B cell (primary cell): Measurements from ENCODE around the gene SCGB2B2. TPM values are rescaled to one million over a fixed set of nuclear protein-coding genes. Genes with fewer than 3 reads are reported as not detected.

Source experiments
- ATAC-seq: fragments of 200-7000 bp; cut with Tn5 transposase; one replicate; pipeline ENCODE4 v1.10.0; 2021; ENCODE audit warnings: low read depth, mild to moderate bottlenecking, moderate number of reproducible peaks, moderate library complexity
- CTCF ChIA-PET: fragments of 350-600 bp; sonication (Branson Sonifier 250); formaldehyde crosslinking; loops from one replicate; lab custom pipeline; 2021; ENCODE audit warnings: antibody characterized with exemption, inconsistent platforms; lab: Charles Lee
- POLR2A ChIA-PET: fragments of 350-600 bp; sonication (Branson Sonifier 250); formaldehyde crosslinking; loops from one replicate; lab custom pipeline; 2021; ENCODE audit warnings: antibody characterized with exemption; lab: Charles Lee
- DNase-seq: peaks from one replicate; pipeline ENCODE4 v3.0.0; 2013
- H2AFZ ChIP-seq: 2 replicates; pipeline ENCODE4 v1.6.1; 2012; ENCODE audit warnings: mild to moderate bottlenecking, low read depth, low read length; ENCODE audit not compliant: insufficient read depth, poor library complexity, severe bottlenecking
- H3K27ac ChIP-seq, 2 donors: 1 replicate in 1 of 2; 2 replicates in 1 of 2; pipeline ENCODE4 v1.5.1; 2012 to 2013; ENCODE audit warnings: low read length in 2 of 2, mild to moderate bottlenecking in 2 of 2, moderate library complexity in 1 of 2
- H3K27me3 ChIP-seq, 4 experiments: fragments of 200-600 bp in 1 of 4; sonication (generic) in 1 of 4; replicated peaks in 1 of 4; 1 replicate in 2 of 4; 2 replicates in 2 of 4; pipeline versions ENCODE4 v1.6.1 to v1.7.0; 2013 to 2016; ENCODE audit warnings: low read length in 3 of 4, mild to moderate bottlenecking in 2 of 4, mixed read lengths in 1 of 4, moderate library complexity in 1 of 4; ENCODE audit not compliant: insufficient read depth in 4 of 4, control insufficient read depth in 3 of 4; ENCODE audit errors: control extremely low read depth in 1 of 4
- H3K36me3 ChIP-seq, 2 experiments: replicated peaks in 1 of 2; 1 replicate in 1 of 2; 2 replicates in 1 of 2; pipeline versions ENCODE4 v1.6.1 to v1.7.1; 2013; ENCODE audit warnings: low read length in 1 of 2; ENCODE audit not compliant: insufficient read depth in 2 of 2, control insufficient read depth in 1 of 2; ENCODE audit errors: control extremely low read depth in 1 of 2, extremely low read depth in 1 of 2
- H3K4me1 ChIP-seq, 2 donors: fragments of 200-600 bp in 1 of 2; sonication (generic) in 1 of 2; 1 replicate in 1 of 2; 2 replicates in 1 of 2; pipeline versions ENCODE4 v1.5.1 to v1.6.1; 2013 to 2017; ENCODE audit warnings: low read length in 2 of 2; ENCODE audit not compliant: control insufficient read depth in 2 of 2, insufficient read depth in 2 of 2
- H3K4me2 ChIP-seq: replicated peaks from 2 replicates; pipeline ENCODE3; 2012; ENCODE audit warnings: mild to moderate bottlenecking, low read depth, low read length; ENCODE audit not compliant: poor library complexity, severe bottlenecking
- H3K4me3 ChIP-seq, 5 experiments: fragments of 200-600 bp in 1 of 5; sonication (generic) in 1 of 5; 1 replicate in 3 of 5; 2 replicates in 2 of 5; pipeline versions ENCODE4 v1.5.1 to v1.7.0; 2011 to 2016; ENCODE audit warnings: low read length in 4 of 5, mild to moderate bottlenecking in 4 of 5, low read depth in 2 of 5, control low read depth in 1 of 5, moderate library complexity in 1 of 5; ENCODE audit not compliant: insufficient read depth in 1 of 5; ENCODE audit errors: control extremely low read depth in 1 of 5, extremely low read depth in 1 of 5
- H3K79me2 ChIP-seq: fragments of 200-600 bp; sonication (generic); one replicate; pipeline ENCODE4 v1.6.0; 2016; ENCODE audit warnings: low read length; ENCODE audit not compliant: control insufficient read depth, insufficient read depth
- H3K9ac ChIP-seq: fragments of 200-600 bp; sonication (generic); 2 replicates; pipeline ENCODE4 v1.6.1; 2017; ENCODE audit warnings: mild to moderate bottlenecking, low read length, moderate library complexity
- H3K9me3 ChIP-seq, 3 donors: one replicate each; pipeline versions ENCODE4 v1.6.1 to v1.7.1; 2013; ENCODE audit warnings: low read length in 2 of 3; ENCODE audit not compliant: control insufficient read depth in 2 of 3, insufficient read depth in 1 of 3; ENCODE audit errors: control extremely low read depth in 1 of 3
- H4K20me1 ChIP-seq: 2 replicates; pipeline ENCODE4 v1.6.0; 2012; ENCODE audit warnings: mild to moderate bottlenecking, low read length; ENCODE audit not compliant: insufficient read depth, control insufficient read depth, poor library complexity, severe bottlenecking
- H3K27ac Mint-ChIP-seq: one replicate; pipeline ENCODE4 v1.8.0; 2021; ENCODE audit warnings: mixed read lengths
- H3K27me3 Mint-ChIP-seq: one replicate; pipeline ENCODE4 v1.8.0; 2021; ENCODE audit warnings: mixed read lengths
- H3K4me1 Mint-ChIP-seq: one replicate; pipeline ENCODE4 v1.8.0; 2021; ENCODE audit warnings: mixed read lengths
- H3K4me3 Mint-ChIP-seq: one replicate; pipeline ENCODE4 v1.8.0; 2021; ENCODE audit warnings: mixed read lengths
- H3K9me3 Mint-ChIP-seq: one replicate; pipeline ENCODE4 v1.8.0; 2022; ENCODE audit warnings: mixed read lengths; ENCODE audit not compliant: insufficient read depth
- CTCF ChIP-seq: fragments of 200-600 bp; IDR thresholded peaks from one replicate; pipeline ENCODE4 v1.8.0; 2022; ENCODE audit warnings: antibody characterized with exemption, mild to moderate bottlenecking
- EZH2 ChIP-seq: IDR thresholded peaks from 2 replicates; pipeline ENCODE4 v1.6.1; 2012; ENCODE audit warnings: borderline replicate concordance, low read depth, mild to moderate bottlenecking, moderate library complexity, low read length; ENCODE audit not compliant: insufficient read depth, poor library complexity, severe bottlenecking
- WGBS: methylation state at CpG from one replicate; pipeline ENCODE4 v1.1.5; 2013; ENCODE audit warnings: missing lambda C conversion rate; ENCODE audit not compliant: insufficient coverage; 5-methylcytosine and 5-hydroxymethylcytosine counted together
- intact Hi-C: fragments of 100-400 bp; cut with micrococcal nuclease; formaldehyde crosslinking; loops from one replicate; pipeline ENCODE4 v1.10.0; 2022
- polyA plus RNA-seq: library from polyadenylated mRNA; depleted of rRNA; stranded (reverse); fragments of >200 nt; gene quantifications from 2 replicates; pipeline ENCODE4 v1.2.3, GENCODE V29; 2012
- total RNA-seq, 2 donors: library from RNA; stranded (reverse); fragments of 120-200 nt in 1 of 2; gene quantifications; 1 replicate in 1 of 2; 2 replicates in 1 of 2; pipeline versions ENCODE4 v1.2.3 to v1.2.4, GENCODE V29; 2013 to 2022

Gene SCGB2B2
- total and polyA plus RNA-seq, 2 donors (not counting 1 experiment from before 2014, with no cell fraction given) = 0.21 to 0.91 TPM

- intact Hi-C loops = no loop called here
- no peak overlapping the region for H3K4me3 Mint-ChIP-seq
Measured at GRCh38 chr19:34655651-34656050, 21.3 kb downstream of the SCGB2B2 start.

GRCh38 chr19:34654796-34655195 lies 22.2 kb downstream of the SCGB2B2 start:
- no peaks in the 10 kb centered on the region for H4K20me1 ChIP-seq

More at GRCh38 chr19:34655651-34656050, 21.3 kb downstream of the SCGB2B2 start:
- no peak for DNase-seq
- no peak for TF ChIP-seq EZH2
- TF ChIP-seq CTCF = no peak
- POLR2A ChIA-PET = no interaction called here
- Histone ChIP-seq H3K4me2 (no peak overlapping the region), H3K27me3 (peaks cover 0 to 3% (median 0%) of the 10 kb centered on the region in 4 experiments), H3K27ac (no peak overlapping the region), H3K79me2 (no peaks in the 10 kb centered on the region), H3K4me3 (no peak overlapping the region), H3K4me1 (no peaks in the 10 kb centered on the region), H2AFZ (no peak overlapping the region), H4K20me1 (no peaks in the 10 kb centered on the region), H3K36me3 (no peaks in the 10 kb centered on the region), H3K9ac (no peak overlapping the region), H3K9me3 (peaks cover 3 to 4% (median 3%) of the 10 kb centered on the region in 3 donors)
- Mint-ChIP-seq H3K27me3 (peaks cover 17% of the 10 kb centered on the region), H3K27ac (no peak overlapping the region), H3K4me1 (peaks cover 8% of the 10 kb centered on the region), H3K9me3 (peaks cover 5% of the 10 kb centered on the region)
- WGBS = 78% methylated on average over 1 of the region's 2 CpGs
- ATAC-seq = no peak
- CTCF ChIA-PET = interaction anchor here (0.9 kb wide), 1 partner anchor 16 kb away, joined by 5 read pairs; no protein-coding TSS in a partner anchor

More at GRCh38 chr19:34654796-34655195, 22.2 kb downstream of the SCGB2B2 start:
- intact Hi-C loops = no loop called here
- H3K4me3 ChIP-seq = no peak overlapping the region
- TF ChIP-seq EZH2 (no peak), CTCF (no peak)
- CTCF ChIA-PET = interaction anchor here (0.5 kb wide), 1 partner anchor 16 kb away, joined by 3 read pairs; no protein-coding TSS in a partner anchor
- H3K27me3 ChIP-seq = peaks cover 0 to 3% (median 0%) of the 10 kb centered on the region in 4 experiments
- Mint-ChIP-seq H3K4me3 (no peak overlapping the region), H3K4me1 (peaks cover 8% of the 10 kb centered on the region), H3K9me3 (peaks cover 5% of the 10 kb centered on the region), H3K27ac (no peak overlapping the region), H3K27me3 (peaks cover 17% of the 10 kb centered on the region)
- DNase-seq = no peak
- H3K9ac ChIP-seq = no peak overlapping the region
- no peaks in the 10 kb centered on the region for H3K4me1 ChIP-seq
- peaks cover 2% of the 10 kb centered on the region for H3K79me2 ChIP-seq
- WGBS = 56% methylated on average over 2 of the region's 2 CpGs
- POLR2A ChIA-PET = no interaction called here
- H3K36me3 ChIP-seq = no peaks in the 10 kb centered on the region
- H3K27ac ChIP-seq = no peak overlapping the region
- no peak for ATAC-seq
- no peak overlapping the region for H3K4me2 ChIP-seq
- H2AFZ ChIP-seq = no peak overlapping the region
- peaks cover 3 to 8% (median 4%) of the 10 kb centered on the region in 3 donors for H3K9me3 ChIP-seq
